Uterus (tissue), 4 donors: ENCODE data around the gene CEP20. TPM values are rescaled to one million over a fixed set of nuclear protein-coding genes. Genes with fewer than 3 reads are reported as not detected.

Source experiments
- DNase-seq, 2 donors: peaks; one replicate each; pipeline ENCODE4 v3.0.0-alpha.2; 2019 to 2020
- H3K27ac ChIP-seq, 2 donors: fragments of 200-600 bp; sonication (generic); 1 replicate in 1 of 2; 2 replicates in 1 of 2; pipeline ENCODE4 v1.5.1; 2016 to 2018
- H3K27me3 ChIP-seq, 2 donors: fragments of 200-600 bp; sonication (generic); one replicate each; pipeline ENCODE4 v1.5.1; 2018 to 2019; ENCODE audit warnings: control low read depth in 1 of 2
- H3K36me3 ChIP-seq, 2 donors: fragments of 200-600 bp; sonication (generic); one replicate each; pipeline ENCODE4 v1.5.1; 2019; ENCODE audit warnings: control low read depth in 1 of 2
- H3K4me1 ChIP-seq, 2 donors: fragments of 200-600 bp; sonication (generic); one replicate each; pipeline ENCODE4 v1.5.1; 2018 to 2019; ENCODE audit warnings: control low read depth in 1 of 2
- H3K4me3 ChIP-seq, 2 donors: fragments of 200-600 bp; sonication (generic); 1 replicate in 1 of 2; 2 replicates in 1 of 2; pipeline ENCODE4 v1.5.1; 2018 to 2019; ENCODE audit warnings: mild to moderate bottlenecking in 1 of 2
- H3K9me3 ChIP-seq, 2 donors: fragments of 200-600 bp; sonication (generic); one replicate each; pipeline ENCODE4 v1.5.1; 2019; ENCODE audit warnings: control low read depth in 1 of 2
- CTCF ChIP-seq, 4 experiments: fragments of 200-600 bp in 2 of 4; fragments of 450-650 bp in 2 of 4; sonication (generic) in 2 of 4; IDR thresholded peaks; one replicate each; pipeline ENCODE4 v1.5.1; 2016 to 2019; ENCODE audit warnings: antibody characterized with exemption in 4 of 4, mild to moderate bottlenecking in 2 of 4, moderate library complexity in 1 of 4
- POLR2A ChIP-seq, 2 donors: fragments of 450-650 bp; IDR thresholded peaks; one replicate each; pipeline ENCODE4 v1.6.1; 2016; ENCODE audit warnings: antibody characterized with exemption in 2 of 2, mild to moderate bottlenecking in 1 of 2, moderate library complexity in 1 of 2
- intact Hi-C: fragments of 100-400 bp; cut with DNase I; formaldehyde crosslinking; loops from one replicate; pipeline ENCODE4 v1.15.1; 2023; ENCODE audit warnings: low total_unique reads
- total RNA-seq, 4 donors: library from RNA; depleted of rRNA in 3 of 4; stranded (reverse); fragments of >200 nt in 3 of 4; gene quantifications; one replicate each; pipeline versions ENCODE4 v1.1.0 to v1.2.4, GENCODE V29; 2014 to 2023
- donor health status: DM: yes; HTN: yes; CAD: no.

The CEP20 gene
- total RNA-seq, 4 donors from 2014 or later, result 13.8 to 101 (median 47.9) TPM

GRCh38 chr16:15827299-15827698 is 61.1 kb downstream of the CEP20 start:
- no peaks in the 10 kb centered on the region for H3K9me3 ChIP-seq
- H3K27ac ChIP-seq, result peak overlapping the region; percentile 79 to 85
- peaks cover 0 to 30% of the 10 kb centered on the region in 2 donors for H3K4me1 ChIP-seq
- DNase-seq, result no peak
- H3K36me3 ChIP-seq, result no peaks in the 10 kb centered on the region
- H3K27me3 ChIP-seq, result no peaks in the 10 kb centered on the region
- no peak overlapping the region for H3K4me3 ChIP-seq
- intact Hi-C loops, result no loop called here
- TF ChIP-seq POLR2A (IDR thresholded peaks at IDR 0.05) (no peak), CTCF (IDR thresholded peaks at IDR 0.05) (no peak)

- H3K4me3 ChIP-seq, result no peak overlapping the region
- DNase-seq, result no peak
- intact Hi-C loops, result no loop called here
- H3K27me3 ChIP-seq, result no peaks in the 10 kb centered on the region
- H3K27ac ChIP-seq, result peak overlapping the region; percentile 79 to 85
- H3K36me3 ChIP-seq, result no peaks in the 10 kb centered on the region
- H3K9me3 ChIP-seq, result no peaks in the 10 kb centered on the region
- TF ChIP-seq CTCF (IDR thresholded peaks at IDR 0.05) (no peak), POLR2A (IDR thresholded peaks at IDR 0.05) (no peak)
- H3K4me1 ChIP-seq, result peaks cover 0 to 26% of the 10 kb centered on the region in 2 donors
Measured at GRCh38 chr16:15825750-15826305, 62.6 kb downstream of the CEP20 start.

- intact Hi-C loops, result no loop called here
- Histone ChIP-seq H3K9me3 (no peaks in the 10 kb centered on the region), H3K27me3 (no peaks in the 10 kb centered on the region), H3K27ac (peak overlapping the region; percentile 79 to 85), H3K4me3 (no peak overlapping the region), H3K36me3 (no peaks in the 10 kb centered on the region), H3K4me1 (peaks cover 0 to 21% of the 10 kb centered on the region in 2 donors)
- no peak for TF ChIP-seq CTCF (IDR thresholded peaks at IDR 0.05)
- no peak for TF ChIP-seq POLR2A (IDR thresholded peaks at IDR 0.05)
- DNase-seq, result peak; percentile 54 to 64
Measured at GRCh38 chr16:15822957-15823356, 65.4 kb downstream of the CEP20 start.

GRCh38 chr16:15820837-15821236 is 67.6 kb downstream of the CEP20 start:
- TF ChIP-seq POLR2A (IDR thresholded peaks at IDR 0.05) (no peak), CTCF (IDR thresholded peaks at IDR 0.05) (no peak)
- Histone ChIP-seq H3K4me3 (no peak overlapping the region), H3K27ac (peak overlapping the region; percentile 40 to 42), H3K36me3 (no peaks in the 10 kb centered on the region), H3K9me3 (no peaks in the 10 kb centered on the region), H3K27me3 (no peaks in the 10 kb centered on the region), H3K4me1 (peaks cover 0 to 12% of the 10 kb centered on the region in 2 donors)
- no peak for DNase-seq
- intact Hi-C loops, result no loop called here

- Histone ChIP-seq H3K4me1 (no peaks in the 10 kb centered on the region), H3K4me3 (no peak overlapping the region), H3K27me3 (no peaks in the 10 kb centered on the region), H3K36me3 (no peaks in the 10 kb centered on the region), H3K9me3 (no peaks in the 10 kb centered on the region), H3K27ac (peak overlapping the region; percentile 3 to 19)
- DNase-seq, result no peak
- no peak for TF ChIP-seq CTCF (IDR thresholded peaks at IDR 0.05)
- TF ChIP-seq POLR2A (IDR thresholded peaks at IDR 0.05), result no peak
- intact Hi-C loops, result no loop called here
Measured at GRCh38 chr16:15819046-15819445, 69.4 kb downstream of the CEP20 start.
